HEK293T (cell line): ENCODE data around the gene LRMDA.

Source experiments
- FOXM1 ChIP-seq: fragments of 450-650 bp; IDR thresholded peaks from 2 replicates; pipeline ENCODE4 v1.6.1; 2017; ENCODE audit warnings: mild to moderate bottlenecking, borderline replicate concordance
- TARDBP ChIP-seq: fragments of 450-650 bp; IDR thresholded peaks from 2 replicates; pipeline ENCODE4 v1.6.1; 2016

GRCh38 chr10:76558996-76559891 is 1127.8 kb downstream of the LRMDA start:
- no peak for TF ChIP-seq FOXM1
- no peak for TF ChIP-seq TARDBP
